Mammary epithelial cell (primary cell): ENCODE measurements around the gene IL27RA.

Experiments
- CTCF ChIP-seq, 2 donors: IDR thresholded peaks in 1 of 2; conservative IDR thresholded peaks in 1 of 2; 2 replicates each; pipeline ENCODE4 v1.5.1; 2011 to 2012; ENCODE audit warnings: inconsistent platforms in 2 of 2, low read length in 2 of 2, mild to moderate bottlenecking in 2 of 2, control low read depth in 1 of 2, low read depth in 1 of 2; ENCODE audit not compliant: insufficient read depth in 1 of 2; ENCODE audit errors: extremely low read depth in 1 of 2
- EZH2 ChIP-seq: IDR thresholded peaks from 2 replicates; pipeline ENCODE4 v1.6.1; 2012; ENCODE audit warnings: low read length, inconsistent platforms, borderline replicate concordance

- no peak for TF ChIP-seq CTCF (conservative IDR thresholded peaks at IDR 0.05 in 1 of 2, IDR thresholded peaks at IDR 0.05 in 1 of 2; ENCODE audit: extremely low read depth in 1 of 2, insufficient read depth in 1 of 2, low read depth in 1 of 2, low read length in 2 of 2)
- TF ChIP-seq EZH2, result no peak
Observed at GRCh38 chr19:14059652-14060155, 28.1 kb downstream of the IL27RA start.
